ENCODE data around the gene UNKL.

Gene UNKL

GRCh38 chr16:1431497-1432270, 17.2 kb upstream of the UNKL start:
- no peak for DNase-seq

- peak; percentile 32 for DNase-seq
These were observed 16.4 kb upstream of the UNKL start, which contains the start of gene PERCC1 for GRCh38 chr16:1430759-1431496. TSS of gene PERCC1 (plus strand) at chr16:1431078. CDS start at chr16:1432594, 1,516 bp downstream.

GRCh38 chr16:1430214-1430758, 15.8 kb upstream of the UNKL start:
- DNase-seq, result no peak

- DNase-seq, result no peak
These were observed 15.1 kb upstream of the UNKL start for GRCh38 chr16:1429631-1430030.

GRCh38 chr16:1429012-1429411, 14.5 kb upstream of the UNKL start:
- DNase-seq, result no peak

GRCh38 chr16:1428511-1428910, 14.0 kb upstream of the UNKL start:
- DNase-seq, result peak; percentile 26

- DNase-seq, result peak; percentile 25
These were observed 13.3 kb upstream of the UNKL start for GRCh38 chr16:1427473-1428461.

GRCh38 chr16:1426734-1427471, 12.4 kb upstream of the UNKL start:
- DNase-seq, result peak; percentile 67

GRCh38 chr16:1425616-1426370, 11.3 kb upstream of the UNKL start:
- no peak for DNase-seq

GRCh38 chr16:1424028-1424427, 9.5 kb upstream of the UNKL start:
- no peak for DNase-seq

- DNase-seq, result no peak
These were observed 7.6 kb upstream of the UNKL start for GRCh38 chr16:1422076-1422475.

GRCh38 chr16:1420111-1420539, 5.6 kb upstream of the UNKL start:
- no peak for DNase-seq

- DNase-seq, result no peak
These were observed 2.0 kb upstream of the UNKL start for GRCh38 chr16:1416521-1416941.

- DNase-seq, result peak; percentile 67
These were observed 596 bp downstream of the UNKL start for GRCh38 chr16:1413684-1414531.

- no peak for DNase-seq
These were observed 1.7 kb downstream of the UNKL start for GRCh38 chr16:1412847-1413246.

GRCh38 chr16:1408171-1408837, 6.2 kb downstream of the UNKL start:
- DNase-seq, result peak; percentile 94

GRCh38 chr16:1407753-1408152, 6.8 kb downstream of the UNKL start:
- no peak for DNase-seq

- no peak for DNase-seq
These were observed 10.8 kb downstream of the UNKL start for GRCh38 chr16:1403733-1404132.

GRCh38 chr16:1403036-1403435, 11.5 kb downstream of the UNKL start:
- DNase-seq, result no peak

All from right kidney (tissue), 1 donor.